Tibial nerve (tissue), 4 donors: ENCODE measurements around the gene USF3. TPM values are rescaled to one million over a fixed set of nuclear protein-coding genes. Genes with fewer than 3 reads are reported as not detected.

Source experiments
- DNase-seq, 2 donors: peaks; one replicate each; pipeline ENCODE4 v3.0.0-alpha.2; 2019; ENCODE audit warnings: low spot score in 2 of 2
- H3K27ac ChIP-seq, 4 donors: fragments of 200-600 bp; sonication (generic) in 3 of 4; one replicate each; pipeline ENCODE4 v1.5.1; 2017 to 2019; ENCODE audit warnings: mild to moderate bottlenecking in 1 of 4
- H3K27me3 ChIP-seq, 2 donors: fragments of 200-600 bp; sonication (generic) in 1 of 2; one replicate each; pipeline versions ENCODE4 v1.5.1 to v1.6.0; 2017 to 2019
- H3K36me3 ChIP-seq, 3 donors: fragments of 200-600 bp; sonication (generic); one replicate each; pipeline ENCODE4 v1.5.1; 2018 to 2019
- H3K4me1 ChIP-seq, 4 donors: fragments of 200-600 bp; sonication (generic) in 3 of 4; one replicate each; pipeline ENCODE4 v1.5.1; 2017 to 2019
- H3K4me3 ChIP-seq, 4 donors: fragments of 200-600 bp; sonication (generic) in 3 of 4; one replicate each; pipeline ENCODE4 v1.5.1; 2017 to 2019; ENCODE audit warnings: mild to moderate bottlenecking in 1 of 4, moderate library complexity in 1 of 4
- H3K9me3 ChIP-seq, 4 donors: fragments of 200-600 bp; sonication (generic) in 3 of 4; one replicate each; pipeline ENCODE4 v1.5.1; 2017 to 2019
- CTCF ChIP-seq, 5 experiments: fragments of 200-600 bp in 3 of 5; fragments of 450-650 bp in 2 of 5; sonication (generic) in 3 of 5; IDR thresholded peaks; one replicate each; pipeline ENCODE4 v1.5.1; 2016 to 2019; ENCODE audit warnings: antibody characterized with exemption in 5 of 5, mild to moderate bottlenecking in 3 of 5, moderate library complexity in 2 of 5
- EP300 ChIP-seq, 2 donors: sonication (generic); formaldehyde crosslinking; IDR thresholded peaks; one replicate each; pipeline ENCODE4 v1.6.1; 2017; ENCODE audit warnings: antibody characterized with exemption in 2 of 2, mild to moderate bottlenecking in 1 of 2
- POLR2A ChIP-seq, 2 donors: fragments of 450-650 bp; IDR thresholded peaks; one replicate each; pipeline ENCODE4 v1.6.1; 2017; ENCODE audit warnings: antibody characterized with exemption in 2 of 2, mild to moderate bottlenecking in 2 of 2, moderate library complexity in 2 of 2
- WGBS, 2 donors: methylation state at CpG; one replicate each; pipeline ENCODE4 v1.1.5; 2018; 5-methylcytosine and 5-hydroxymethylcytosine counted together
- total RNA-seq, 4 donors: library from RNA; depleted of rRNA; stranded (reverse); fragments of >200 nt; gene quantifications; one replicate each; pipeline ENCODE4 v1.1.0, GENCODE V29; 2016

Gene USF3
- total RNA-seq, 4 donors from 2014 or later: 16.8 to 22.6 (median 19.4) TPM

GRCh38 chr3:113685956-113686721, 10.3 kb downstream of the USF3 start:
- peaks cover 0 to 14% (median 0%) of the 10 kb centered on the region in 4 donors for H3K9me3 ChIP-seq
- peak in 1 of 2 donors; percentile 16 for TF ChIP-seq EP300 (IDR thresholded peaks at IDR 0.05)
- TF ChIP-seq CTCF (IDR thresholded peaks at IDR 0.05): no peak
- TF ChIP-seq POLR2A (IDR thresholded peaks at IDR 0.05): no peak
- no peak for DNase-seq
- H3K27ac ChIP-seq: no peak overlapping the region
- H3K36me3 ChIP-seq: peaks cover 0 to 9% (median 0%) of the 10 kb centered on the region in 3 donors
- peaks cover 0 to 8% (median 0%) of the 10 kb centered on the region in 4 donors for H3K4me1 ChIP-seq
- no peak overlapping the region for H3K4me3 ChIP-seq
- WGBS, 2 donors: 47 to 52% methylated on average over 2 of the region's 2 CpGs
- no peaks in the 10 kb centered on the region for H3K27me3 ChIP-seq

GRCh38 chr3:113685124-113685523, 11.3 kb downstream of the USF3 start:
- Histone ChIP-seq H3K4me1 (peaks cover 0 to 8% (median 0%) of the 10 kb centered on the region in 4 donors), H3K27ac (no peak overlapping the region), H3K36me3 (peaks cover 0 to 9% (median 0%) of the 10 kb centered on the region in 3 donors), H3K27me3 (no peaks in the 10 kb centered on the region), H3K4me3 (no peak overlapping the region), H3K9me3 (peaks cover 0 to 14% (median 0%) of the 10 kb centered on the region in 4 donors)
- DNase-seq: no peak
- WGBS, 2 donors: 95 to 100% methylated on average over 4 to 5 of the region's 5 CpGs
- TF ChIP-seq CTCF (IDR thresholded peaks at IDR 0.05) (no peak), EP300 (IDR thresholded peaks at IDR 0.05) (no peak), POLR2A (IDR thresholded peaks at IDR 0.05) (no peak)

GRCh38 chr3:113684271-113684819, 12.1 kb downstream of the USF3 start:
- TF ChIP-seq POLR2A (IDR thresholded peaks at IDR 0.05): no peak
- no peak for TF ChIP-seq EP300 (IDR thresholded peaks at IDR 0.05)
- no peak for TF ChIP-seq CTCF (IDR thresholded peaks at IDR 0.05)
- Histone ChIP-seq H3K4me3 (no peak overlapping the region), H3K27me3 (no peaks in the 10 kb centered on the region), H3K9me3 (peaks cover 0 to 14% (median 0%) of the 10 kb centered on the region in 4 donors), H3K36me3 (peaks cover 0 to 9% (median 0%) of the 10 kb centered on the region in 3 donors), H3K27ac (no peak overlapping the region), H3K4me1 (peaks cover 0 to 8% (median 0%) of the 10 kb centered on the region in 4 donors)
- 93 to 95% methylated on average over 3 of the region's 3 CpGs for WGBS, 2 donors
- DNase-seq: no peak

- 95 to 99% methylated on average over 4 of the region's 4 CpGs for WGBS, 2 donors
- TF ChIP-seq EP300 (IDR thresholded peaks at IDR 0.05): no peak
- Histone ChIP-seq H3K4me1 (no peaks in the 10 kb centered on the region), H3K4me3 (no peak overlapping the region), H3K9me3 (no peaks in the 10 kb centered on the region), H3K27ac (no peak overlapping the region), H3K36me3 (peaks cover 0 to 32% (median 0%) of the 10 kb centered on the region in 3 donors), H3K27me3 (no peaks in the 10 kb centered on the region)
- DNase-seq: no peak
Measured at GRCh38 chr3:113678773-113679172, 17.7 kb downstream of the USF3 start.

- Histone ChIP-seq H3K27me3 (no peaks in the 10 kb centered on the region), H3K4me1 (no peaks in the 10 kb centered on the region), H3K27ac (no peak overlapping the region), H3K36me3 (peaks cover 0 to 42% (median 0%) of the 10 kb centered on the region in 3 donors), H3K9me3 (no peaks in the 10 kb centered on the region), H3K4me3 (no peak overlapping the region)
- no peak for DNase-seq
- TF ChIP-seq CTCF (IDR thresholded peaks at IDR 0.05) (no peak), EP300 (IDR thresholded peaks at IDR 0.05) (no peak), POLR2A (IDR thresholded peaks at IDR 0.05) (no peak)
- WGBS, 2 donors: 75 to 92% methylated on average over 1 of the region's 1 CpG
Measured at GRCh38 chr3:113677737-113678136, 18.7 kb downstream of the USF3 start.
